Subcutaneous adipose tissue (tissue), 4 donors: ENCODE data around the gene TNFAIP2. TPM values are rescaled to one million over a fixed set of nuclear protein-coding genes. Genes with fewer than 3 reads are reported as not detected.

Experiments used
- total RNA-seq, 4 donors: library from RNA; depleted of rRNA; stranded (reverse); fragments of >200 nt; gene quantifications; one replicate each; pipeline ENCODE4 v1.1.0, GENCODE V29; 2016
- TF ChIP-seq, protein P1 (sequence below): fragments of 450-650 bp; IDR thresholded peaks from one replicate; pipeline ENCODE4 v1.5.1; 2016; ENCODE audit warnings: low read depth, mild to moderate bottlenecking, control low read depth, antibody characterized with exemption, moderate library complexity

Gene TNFAIP2
- total RNA-seq, 4 donors from 2014 or later, result 54.7 to 145 (median 65.4) TPM

DNA sequence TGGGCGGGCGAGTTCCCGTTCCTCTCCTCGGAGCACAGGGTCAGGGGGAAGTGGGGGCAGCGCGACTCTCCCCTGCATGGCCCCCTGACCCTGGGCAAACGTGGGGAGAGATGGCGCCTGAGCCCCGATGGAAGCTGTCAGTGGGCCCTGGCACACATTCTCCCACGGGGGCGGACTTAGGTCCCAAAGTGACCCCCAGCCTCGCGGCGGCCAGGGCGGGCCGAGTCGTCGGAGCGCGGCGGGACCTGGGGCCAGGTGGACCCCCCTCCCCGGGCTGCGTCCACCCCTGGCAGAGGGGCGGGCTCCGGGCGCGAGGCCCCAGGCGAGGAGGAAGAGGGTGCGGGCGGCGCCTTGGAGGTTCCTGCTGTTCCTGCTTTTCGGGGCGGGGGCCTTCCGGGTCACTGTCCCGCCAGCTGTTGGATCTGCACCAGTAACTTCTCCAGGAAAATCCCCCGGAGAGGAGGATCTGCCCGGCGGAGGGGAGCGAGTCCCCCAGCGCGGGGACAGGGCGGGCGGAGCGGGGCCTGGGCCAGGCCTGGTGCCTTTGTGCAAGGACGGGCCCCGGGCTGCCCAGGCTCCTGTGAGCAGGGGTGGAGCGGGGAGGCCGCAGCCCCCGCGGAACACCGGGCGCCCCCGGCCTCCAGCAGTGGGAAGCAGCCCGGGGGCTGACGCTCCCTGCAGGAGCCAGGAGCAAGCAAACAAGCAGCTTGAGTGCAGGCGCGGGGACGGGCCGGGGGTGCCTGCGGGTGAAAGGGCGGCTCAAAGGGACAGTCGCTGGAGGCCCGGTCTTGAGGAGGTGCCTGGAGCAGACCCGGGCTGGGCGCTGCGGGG lies 15.3 kb downstream of the TNFAIP2 start:
- TF ChIP-seq, protein P1, sequence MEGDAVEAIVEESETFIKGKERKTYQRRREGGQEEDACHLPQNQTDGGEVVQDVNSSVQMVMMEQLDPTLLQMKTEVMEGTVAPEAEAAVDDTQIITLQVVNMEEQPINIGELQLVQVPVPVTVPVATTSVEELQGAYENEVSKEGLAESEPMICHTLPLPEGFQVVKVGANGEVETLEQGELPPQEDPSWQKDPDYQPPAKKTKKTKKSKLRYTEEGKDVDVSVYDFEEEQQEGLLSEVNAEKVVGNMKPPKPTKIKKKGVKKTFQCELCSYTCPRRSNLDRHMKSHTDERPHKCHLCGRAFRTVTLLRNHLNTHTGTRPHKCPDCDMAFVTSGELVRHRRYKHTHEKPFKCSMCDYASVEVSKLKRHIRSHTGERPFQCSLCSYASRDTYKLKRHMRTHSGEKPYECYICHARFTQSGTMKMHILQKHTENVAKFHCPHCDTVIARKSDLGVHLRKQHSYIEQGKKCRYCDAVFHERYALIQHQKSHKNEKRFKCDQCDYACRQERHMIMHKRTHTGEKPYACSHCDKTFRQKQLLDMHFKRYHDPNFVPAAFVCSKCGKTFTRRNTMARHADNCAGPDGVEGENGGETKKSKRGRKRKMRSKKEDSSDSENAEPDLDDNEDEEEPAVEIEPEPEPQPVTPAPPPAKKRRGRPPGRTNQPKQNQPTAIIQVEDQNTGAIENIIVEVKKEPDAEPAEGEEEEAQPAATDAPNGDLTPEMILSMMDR, result no peak

DNA sequence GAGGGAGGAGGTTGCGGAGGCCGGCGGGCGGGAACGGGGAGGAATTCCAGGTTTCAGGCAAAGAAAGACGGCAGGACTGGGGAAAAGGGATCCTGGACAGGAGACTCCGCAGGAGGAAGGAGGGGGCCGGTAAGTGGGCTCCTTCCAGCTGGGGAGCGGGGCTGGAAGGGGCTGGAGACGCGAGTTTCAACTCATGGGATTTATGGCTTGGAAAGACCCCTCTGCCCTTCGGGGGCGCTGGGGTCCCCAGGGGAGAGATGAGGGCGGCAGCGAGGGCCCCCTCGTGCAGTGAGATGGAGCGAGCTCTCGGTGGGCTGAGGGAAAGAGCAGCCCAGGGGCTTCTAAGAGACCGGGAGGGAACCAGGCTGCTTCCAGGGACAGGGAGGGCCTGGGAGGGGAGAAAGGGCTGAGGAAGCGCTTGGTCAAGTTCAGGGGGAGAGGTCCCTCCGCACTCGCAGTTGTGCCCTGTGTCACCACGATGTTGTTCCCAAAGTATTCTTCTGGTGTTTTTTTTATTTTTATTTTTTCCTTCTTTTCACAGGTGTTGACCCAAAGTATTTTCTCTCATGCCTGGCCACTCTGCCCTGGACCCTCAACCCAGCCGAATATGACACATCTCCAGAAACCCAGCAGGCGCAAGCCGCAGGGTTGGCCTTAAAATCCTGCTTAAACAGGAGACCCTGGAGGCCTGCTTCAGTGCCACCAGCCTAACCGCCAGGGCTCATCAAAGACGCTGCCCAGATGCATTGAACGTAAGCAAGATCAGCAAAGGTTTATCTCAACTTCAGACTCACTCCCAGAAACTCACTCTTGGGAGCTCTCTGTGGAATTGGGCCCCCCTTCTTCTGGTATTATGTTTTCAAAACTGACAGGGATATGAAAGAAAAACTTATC lies 16.1 kb downstream of the TNFAIP2 start:
- TF ChIP-seq, protein P1, result no peak

DNA sequence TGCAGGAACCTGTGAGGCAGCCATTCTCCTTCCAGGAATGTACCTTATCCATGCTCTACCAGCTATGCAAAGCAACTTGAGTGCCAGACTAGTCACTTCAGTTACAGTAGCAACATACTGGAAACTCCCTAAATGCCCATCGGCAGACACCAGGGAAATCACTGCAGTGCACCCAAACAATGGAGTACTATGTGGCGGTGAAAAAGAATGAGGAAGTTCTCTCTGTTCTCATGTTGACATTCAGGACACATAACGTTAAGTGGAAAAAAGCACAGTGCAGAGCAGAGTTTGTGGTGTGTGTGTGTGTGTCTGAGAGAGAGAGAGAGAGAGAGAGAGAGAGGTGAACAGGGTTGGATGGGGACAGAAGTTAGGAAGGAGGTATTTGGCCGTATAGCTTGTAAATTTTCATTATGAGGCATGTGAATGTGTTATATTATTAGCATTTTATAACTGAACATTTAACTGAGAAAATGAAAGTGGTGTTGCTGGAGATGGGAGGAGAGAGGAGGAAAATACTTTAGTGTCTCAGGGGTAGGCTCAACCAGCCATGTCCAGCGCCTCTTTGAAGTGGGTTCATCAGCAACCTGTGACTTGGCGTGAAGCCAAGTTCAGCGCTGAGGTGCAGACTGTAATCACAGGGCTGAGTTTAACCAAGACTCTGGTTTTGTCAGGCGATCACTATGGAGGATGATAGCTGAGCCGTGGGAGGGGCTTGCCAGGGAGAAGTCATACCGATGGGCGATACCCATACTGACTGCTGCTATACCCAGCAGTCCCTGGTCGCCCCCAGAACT lies 17.3 kb downstream of the TNFAIP2 start:
- TF ChIP-seq, protein P1, result no peak

DNA sequence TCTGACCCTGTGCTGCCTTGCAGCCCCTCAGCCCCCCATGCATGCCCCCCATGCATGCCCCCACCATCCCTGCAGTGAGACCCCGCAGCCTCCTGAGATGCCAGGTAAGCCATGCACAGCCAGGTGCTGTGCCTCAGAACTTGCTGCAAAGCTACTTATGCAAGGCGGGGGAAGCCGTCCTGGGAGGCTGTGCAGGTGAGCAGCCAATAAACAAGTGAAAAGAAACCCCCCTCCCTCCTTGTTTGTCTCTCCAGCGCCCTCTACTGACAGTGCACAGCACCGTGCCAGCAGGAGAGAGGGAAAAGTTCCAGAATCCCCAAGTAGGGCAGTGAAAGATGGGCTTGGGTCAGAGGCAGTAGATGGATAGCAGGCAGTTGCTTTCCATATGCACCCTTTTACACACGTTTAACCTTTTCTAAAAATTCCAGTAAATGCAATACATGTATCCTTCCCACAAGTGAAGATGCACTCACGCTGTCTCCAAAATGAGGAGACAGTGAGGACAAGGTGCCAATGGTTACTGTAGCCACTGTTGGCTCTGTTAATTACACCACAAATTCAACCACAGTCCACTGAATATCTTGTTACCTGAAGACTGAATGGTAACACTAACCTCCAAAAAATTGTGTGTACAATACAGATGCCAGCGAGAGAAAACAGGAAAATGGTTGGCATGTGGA lies 18.0 kb downstream of the TNFAIP2 start:
- TF ChIP-seq, protein P1, result no peak

DNA sequence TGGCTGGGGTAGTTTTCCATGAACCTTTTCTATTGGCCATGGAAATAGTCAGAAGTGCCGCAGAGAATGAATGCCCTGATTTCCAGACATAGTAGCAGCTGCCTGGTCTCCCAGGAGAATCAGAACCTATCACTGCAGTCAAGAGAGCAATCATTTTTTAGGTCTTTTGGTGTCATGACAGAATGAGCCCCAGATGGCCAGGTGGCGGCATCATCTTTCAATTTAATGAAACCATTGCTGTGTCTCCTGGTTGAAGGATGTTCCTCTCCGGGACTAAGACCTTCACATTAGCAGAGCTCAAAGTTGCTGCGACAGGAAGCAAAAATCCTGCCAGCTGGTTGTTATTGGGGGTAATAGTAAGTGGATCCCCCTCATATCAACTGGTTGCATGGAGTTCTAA lies 18.8 kb downstream of the TNFAIP2 start:
- TF ChIP-seq, protein P1, result no peak

DNA sequence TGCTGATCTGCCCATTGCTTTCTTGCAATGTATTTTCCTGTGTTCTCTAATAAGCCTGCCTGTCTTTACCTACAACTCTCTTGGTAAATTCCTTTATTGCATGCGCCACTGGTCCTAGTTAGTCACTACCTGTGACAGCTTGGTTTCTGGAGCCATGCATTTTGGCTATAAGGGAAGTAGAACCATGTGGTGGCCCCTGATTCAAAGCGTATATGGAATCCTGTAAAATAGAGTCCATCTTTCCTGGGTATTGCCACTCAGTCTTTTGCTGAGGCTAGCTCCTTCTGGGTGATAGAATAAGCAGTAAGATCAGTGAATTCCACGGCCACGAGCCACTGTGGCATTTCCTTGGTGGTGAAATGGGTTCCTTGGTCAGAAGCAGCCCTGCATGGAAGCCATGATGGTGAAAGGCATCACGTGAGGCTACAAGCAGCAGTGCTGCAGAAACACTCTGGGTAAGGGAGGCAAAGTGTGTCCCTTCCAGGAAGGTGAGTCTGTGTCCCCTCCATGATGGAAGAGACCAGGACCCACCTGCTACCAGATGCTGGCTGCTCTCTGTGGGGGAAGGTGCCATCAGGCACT lies 19.6 kb downstream of the TNFAIP2 start:
- TF ChIP-seq, protein P1, result no peak
